C4-2B (cell line): ENCODE results near the gene ETV3.

Experiments
- ZFX ChIP-seq: fragments of 450-650 bp; IDR thresholded peaks from 2 replicates; pipeline ENCODE4 v1.6.1; 2017
- TF ChIP-seq, protein P1 (sequence below): fragments of 450-650 bp; conservative IDR thresholded peaks from 2 replicates; pipeline ENCODE4 v1.5.1; 2017; ENCODE audit warnings: mild to moderate bottlenecking

DNA sequence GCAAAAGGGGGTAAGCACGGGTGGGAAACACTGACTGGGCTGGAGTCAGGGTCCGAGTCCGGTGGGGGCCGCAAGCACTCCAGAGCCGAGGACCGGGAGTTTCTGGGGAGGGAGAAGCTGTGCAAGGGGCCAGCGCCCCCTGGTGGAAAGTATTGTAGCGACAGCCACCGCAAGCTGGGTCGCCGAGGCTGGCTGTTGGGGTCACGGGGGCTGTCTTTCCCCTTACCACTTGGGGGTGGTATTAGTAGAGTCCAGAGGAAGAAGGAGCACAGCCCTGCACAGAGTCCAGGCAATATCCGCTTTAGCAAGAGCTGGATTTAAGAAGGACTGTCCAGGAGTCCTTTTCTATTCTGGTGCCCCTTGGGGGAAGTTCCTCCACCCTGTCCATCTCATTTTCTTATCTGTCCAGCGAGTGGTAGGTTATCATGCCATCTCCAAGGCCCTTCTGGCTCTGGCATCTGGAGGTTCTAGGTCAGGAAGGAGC, 17.9 kb upstream of the ETV3 start:
- TF ChIP-seq, protein P1, sequence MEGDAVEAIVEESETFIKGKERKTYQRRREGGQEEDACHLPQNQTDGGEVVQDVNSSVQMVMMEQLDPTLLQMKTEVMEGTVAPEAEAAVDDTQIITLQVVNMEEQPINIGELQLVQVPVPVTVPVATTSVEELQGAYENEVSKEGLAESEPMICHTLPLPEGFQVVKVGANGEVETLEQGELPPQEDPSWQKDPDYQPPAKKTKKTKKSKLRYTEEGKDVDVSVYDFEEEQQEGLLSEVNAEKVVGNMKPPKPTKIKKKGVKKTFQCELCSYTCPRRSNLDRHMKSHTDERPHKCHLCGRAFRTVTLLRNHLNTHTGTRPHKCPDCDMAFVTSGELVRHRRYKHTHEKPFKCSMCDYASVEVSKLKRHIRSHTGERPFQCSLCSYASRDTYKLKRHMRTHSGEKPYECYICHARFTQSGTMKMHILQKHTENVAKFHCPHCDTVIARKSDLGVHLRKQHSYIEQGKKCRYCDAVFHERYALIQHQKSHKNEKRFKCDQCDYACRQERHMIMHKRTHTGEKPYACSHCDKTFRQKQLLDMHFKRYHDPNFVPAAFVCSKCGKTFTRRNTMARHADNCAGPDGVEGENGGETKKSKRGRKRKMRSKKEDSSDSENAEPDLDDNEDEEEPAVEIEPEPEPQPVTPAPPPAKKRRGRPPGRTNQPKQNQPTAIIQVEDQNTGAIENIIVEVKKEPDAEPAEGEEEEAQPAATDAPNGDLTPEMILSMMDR, result peak; percentile 96
- no peak for TF ChIP-seq ZFX
